HG02840 (cell line): Measurements from ENCODE around the gene CADPS.

ENCODE experiments used
- ATAC-seq: cut with Tn5 transposase; IDR thresholded peaks from one replicate; pipeline ENCODE4 v1.9.1; 2021; ENCODE audit warnings: mild to moderate bottlenecking, moderate library complexity, moderate number of reproducible peaks; ENCODE audit not compliant: unreplicated experiment, low FRiP score

CADPS gene

GRCh38 chr3:62532796-62533195, 342.4 kb downstream of the CADPS start:
- no peak for ATAC-seq

GRCh38 chr3:62531981-62532380, 343.2 kb downstream of the CADPS start:
- no peak for ATAC-seq

- ATAC-seq: no peak
Observed at GRCh38 chr3:62531493-62531892, 343.7 kb downstream of the CADPS start.

GRCh38 chr3:62529230-62529629, 346.0 kb downstream of the CADPS start:
- no peak for ATAC-seq

- no peak for ATAC-seq
Observed at GRCh38 chr3:62527474-62527873, 347.7 kb downstream of the CADPS start.

- ATAC-seq: no peak
Observed at GRCh38 chr3:62525281-62525680, 349.9 kb downstream of the CADPS start.

GRCh38 chr3:62523672-62524071, 351.5 kb downstream of the CADPS start:
- no peak for ATAC-seq

GRCh38 chr3:62521464-62522105, 353.6 kb downstream of the CADPS start:
- no peak for ATAC-seq

GRCh38 chr3:62503516-62503915, 371.7 kb downstream of the CADPS start:
- no peak for ATAC-seq

GRCh38 chr3:62502315-62503300, 372.6 kb downstream of the CADPS start:
- ATAC-seq: no peak

- ATAC-seq: no peak
Observed at GRCh38 chr3:62501289-62501668, 373.9 kb downstream of the CADPS start.

- no peak for ATAC-seq
Observed at GRCh38 chr3:62500556-62501288, 374.5 kb downstream of the CADPS start.

- no peak for ATAC-seq
Observed at GRCh38 chr3:62497156-62497555, 378.1 kb downstream of the CADPS start.

- ATAC-seq: no peak
Observed at GRCh38 chr3:62496503-62496902, 378.7 kb downstream of the CADPS start.

GRCh38 chr3:62493109-62493801, 382.0 kb downstream of the CADPS start:
- ATAC-seq: no peak

- no peak for ATAC-seq
Observed at GRCh38 chr3:62482961-62483360, 392.3 kb downstream of the CADPS start.

GRCh38 chr3:62481962-62482361, 393.3 kb downstream of the CADPS start:
- no peak for ATAC-seq

- no peak for ATAC-seq
Observed at GRCh38 chr3:62480056-62480455, 395.2 kb downstream of the CADPS start.

GRCh38 chr3:62479326-62479725, 395.9 kb downstream of the CADPS start:
- no peak for ATAC-seq

GRCh38 chr3:62475306-62475705, 399.9 kb downstream of the CADPS start:
- ATAC-seq: no peak
